Measurements from ENCODE around the gene COQ10A.

DNA sequence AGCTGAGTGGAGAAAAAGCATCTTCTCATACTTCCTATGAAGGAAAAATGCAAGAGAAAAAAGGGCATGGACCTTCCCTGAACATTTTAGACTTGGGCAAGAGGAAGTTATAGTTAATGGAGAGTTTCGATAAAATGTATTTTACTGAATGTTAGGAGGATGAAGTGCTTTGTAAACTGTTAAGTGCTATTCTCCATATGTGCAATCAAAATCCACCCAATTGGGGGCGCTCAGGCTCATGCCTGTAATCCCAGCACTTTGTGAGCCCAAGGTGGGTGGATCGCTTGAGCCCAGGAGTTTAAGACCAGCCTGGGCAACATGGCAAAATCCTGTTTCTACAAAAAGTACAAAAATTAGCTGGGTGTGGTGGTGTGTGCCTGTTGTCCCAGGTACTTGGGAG, 50.9 kb downstream of the COQ10A start:
- TF ChIP-seq EP300 (IDR thresholded peaks at IDR 0.05; ENCODE audit: low read depth): no peak
- TF ChIP-seq, protein P1, sequence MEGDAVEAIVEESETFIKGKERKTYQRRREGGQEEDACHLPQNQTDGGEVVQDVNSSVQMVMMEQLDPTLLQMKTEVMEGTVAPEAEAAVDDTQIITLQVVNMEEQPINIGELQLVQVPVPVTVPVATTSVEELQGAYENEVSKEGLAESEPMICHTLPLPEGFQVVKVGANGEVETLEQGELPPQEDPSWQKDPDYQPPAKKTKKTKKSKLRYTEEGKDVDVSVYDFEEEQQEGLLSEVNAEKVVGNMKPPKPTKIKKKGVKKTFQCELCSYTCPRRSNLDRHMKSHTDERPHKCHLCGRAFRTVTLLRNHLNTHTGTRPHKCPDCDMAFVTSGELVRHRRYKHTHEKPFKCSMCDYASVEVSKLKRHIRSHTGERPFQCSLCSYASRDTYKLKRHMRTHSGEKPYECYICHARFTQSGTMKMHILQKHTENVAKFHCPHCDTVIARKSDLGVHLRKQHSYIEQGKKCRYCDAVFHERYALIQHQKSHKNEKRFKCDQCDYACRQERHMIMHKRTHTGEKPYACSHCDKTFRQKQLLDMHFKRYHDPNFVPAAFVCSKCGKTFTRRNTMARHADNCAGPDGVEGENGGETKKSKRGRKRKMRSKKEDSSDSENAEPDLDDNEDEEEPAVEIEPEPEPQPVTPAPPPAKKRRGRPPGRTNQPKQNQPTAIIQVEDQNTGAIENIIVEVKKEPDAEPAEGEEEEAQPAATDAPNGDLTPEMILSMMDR (IDR thresholded peaks at IDR 0.05): no peak
